ENCODE results near the gene P2RX6. TPM values are rescaled to one million over a fixed set of nuclear protein-coding genes. Genes with fewer than 3 reads are reported as not detected.
A peak's percentile ranks its signal among the peaks of the same experiment; 100 is the strongest.

Gene P2RX6
- total and polyA plus RNA-seq, 9 of the 15 experiments (the other 6 are each of a cell fraction or from before 2014, with no cell fraction given), result 0.01 to 3.9 (median 1.5) TPM; not detected in 1

DNA sequence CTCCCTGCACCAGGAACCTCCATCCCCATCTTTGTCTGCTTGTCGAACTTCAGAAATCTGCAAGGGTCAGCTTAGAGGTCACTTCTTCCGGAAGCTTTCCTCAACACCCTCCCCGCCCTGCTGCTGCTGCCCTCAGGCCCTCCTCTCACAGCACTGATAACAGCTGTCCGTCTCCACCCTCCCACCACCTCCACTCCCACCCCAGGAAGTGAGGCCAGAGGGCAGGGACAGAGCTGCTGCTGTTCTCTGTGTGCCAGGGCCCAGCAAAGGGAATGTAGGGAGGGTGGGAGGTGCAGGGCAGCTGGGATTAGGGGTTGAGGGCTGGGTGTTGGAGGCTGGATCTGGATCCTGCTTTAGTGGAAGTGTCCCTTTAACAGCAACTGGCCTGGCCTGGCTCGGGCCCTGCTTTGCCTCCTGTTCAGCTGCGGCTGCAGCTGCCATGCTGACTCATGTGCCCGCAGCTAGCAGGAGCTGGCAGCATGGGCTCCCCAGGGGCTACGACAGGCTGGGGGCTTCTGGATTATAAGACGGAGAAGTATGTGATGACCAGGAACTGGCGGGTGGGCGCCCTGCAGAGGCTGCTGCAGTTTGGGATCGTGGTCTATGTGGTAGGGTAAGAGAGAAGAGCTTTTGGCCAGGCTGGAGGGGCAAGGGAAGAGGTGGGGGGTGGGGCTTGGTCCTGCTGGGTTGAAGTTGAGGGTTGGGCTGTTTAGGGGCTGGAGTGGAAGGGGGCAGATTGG, at the start of gene P2RX6 (continued):
- TF ChIP-seq POLR2B (IDR thresholded peaks at IDR 0.05; ENCODE audit: low read depth, partially characterized antibody), result no peak
- TF ChIP-seq FUS (optimal IDR thresholded peaks at IDR 0.05; ENCODE audit: low read depth, low read length), result no peak
- TF ChIP-seq ZBTB17 (CRISPR knock-in tag; IDR thresholded peaks at IDR 0.05), result peak; percentile 90
- TF ChIP-seq ID3 (CRISPR knock-in tag; IDR thresholded peaks at IDR 0.05), result no peak
- peak; percentile 68; the same call in 1 of the 2 replicates for TF ChIP-seq ID3 (tag; IDR thresholded peaks at IDR 0.05)
- no peak; the same call in 1 of the 2 replicates for TF ChIP-seq DIDO1 (tag; IDR thresholded peaks at IDR 0.05; ENCODE audit: low read depth)
- TF ChIP-seq NR4A1 (CRISPR knock-in tag; IDR thresholded peaks at IDR 0.05), result no peak
- TF ChIP-seq NR4A1 (tag; IDR thresholded peaks at IDR 0.05), result peak; percentile 12; the same call in 1 of the 2 replicates
- peak; percentile 20 for TF ChIP-seq CXXC5 (CRISPR knock-in tag; IDR thresholded peaks at IDR 0.05)
- peak; percentile 92; the same call in 1 of the 2 replicates for TF ChIP-seq HNRNPL (IDR thresholded peaks at IDR 0.05; ENCODE audit: low read depth, low read length)
- no peak for TF ChIP-seq FOXK2 (conservative IDR thresholded peaks at IDR 0.05 in 1 of 2, IDR thresholded peaks at IDR 0.05 in 1 of 2; ENCODE audit: low read depth in 2 of 2)
- TF ChIP-seq, protein P1, sequence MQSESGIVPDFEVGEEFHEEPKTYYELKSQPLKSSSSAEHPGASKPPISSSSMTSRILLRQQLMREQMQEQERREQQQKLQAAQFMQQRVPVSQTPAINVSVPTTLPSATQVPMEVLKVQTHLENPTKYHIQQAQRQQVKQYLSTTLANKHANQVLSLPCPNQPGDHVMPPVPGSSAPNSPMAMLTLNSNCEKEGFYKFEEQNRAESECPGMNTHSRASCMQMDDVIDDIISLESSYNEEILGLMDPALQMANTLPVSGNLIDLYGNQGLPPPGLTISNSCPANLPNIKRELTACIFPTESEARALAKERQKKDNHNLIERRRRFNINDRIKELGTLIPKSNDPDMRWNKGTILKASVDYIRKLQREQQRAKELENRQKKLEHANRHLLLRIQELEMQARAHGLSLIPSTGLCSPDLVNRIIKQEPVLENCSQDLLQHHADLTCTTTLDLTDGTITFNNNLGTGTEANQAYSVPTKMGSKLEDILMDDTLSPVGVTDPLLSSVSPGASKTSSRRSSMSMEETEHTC (IDR thresholded peaks at IDR 0.05), result no peak
- TF ChIP-seq CAMTA2 (CRISPR knock-in tag; conservative IDR thresholded peaks at IDR 0.05), result 0 out of 2 replicates have a peak, but pooled peaks have one; percentile 74
- TF ChIP-seq DMBX1 (CRISPR knock-in tag; IDR thresholded peaks at IDR 0.05; ENCODE audit: borderline replicate concordance), result peak; percentile 68; the same call in 1 of the 2 replicates
- TF ChIP-seq TCF7L2 (IDR thresholded peaks at IDR 0.05; ENCODE audit: low read depth, low read length), result no peak
- TF ChIP-seq EP300 (IDR thresholded peaks at IDR 0.05; ENCODE audit: low read length), result peak; percentile 92
- TF ChIP-seq, protein P2, sequence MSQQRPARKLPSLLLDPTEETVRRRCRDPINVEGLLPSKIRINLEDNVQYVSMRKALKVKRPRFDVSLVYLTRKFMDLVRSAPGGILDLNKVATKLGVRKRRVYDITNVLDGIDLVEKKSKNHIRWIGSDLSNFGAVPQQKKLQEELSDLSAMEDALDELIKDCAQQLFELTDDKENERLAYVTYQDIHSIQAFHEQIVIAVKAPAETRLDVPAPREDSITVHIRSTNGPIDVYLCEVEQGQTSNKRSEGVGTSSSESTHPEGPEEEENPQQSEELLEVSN (IDR thresholded peaks at IDR 0.05; ENCODE audit: borderline replicate concordance in 1 of 2, extremely low read depth in 1 of 2, insufficient read depth in 1 of 2, insufficient read length in 1 of 2, low read depth in 1 of 2, low read length in 1 of 2, poor library complexity in 1 of 2, severe bottlenecking in 1 of 2), result peak in 1 of 2 experiments; percentile 59
- TF ChIP-seq ZNF561 (CRISPR knock-in tag; conservative IDR thresholded peaks at IDR 0.05), result no peak
- TF ChIP-seq ZHX1 (conservative IDR thresholded peaks at IDR 0.05; ENCODE audit: low read length), result 0 out of 2 replicates have a peak, but pooled peaks have one; percentile 68
- no peak for TF ChIP-seq SAP30 (IDR thresholded peaks at IDR 0.05; ENCODE audit: borderline replicate concordance, insufficient read depth, low read depth, low read length, poor library complexity, severe bottlenecking)
- TF ChIP-seq BRF1 (IDR thresholded peaks at IDR 0.05; ENCODE audit: borderline replicate concordance, extremely low read depth, insufficient read length), result no peak
- 0 out of 2 replicates have a peak, but pooled peaks have one; percentile 70 for TF ChIP-seq TAF15 (IDR thresholded peaks at IDR 0.05; ENCODE audit: low read depth, low read length)

Data from K562 (cell line).